PC-9 (cell line): ENCODE results near the gene ZNF423.

Experiments used
- CTCF ChIP-seq: fragments of 200-600 bp; sonication (generic); conservative IDR thresholded peaks from 2 replicates; pipeline ENCODE4 v1.6.1; 2017; ENCODE audit warnings: mixed run types, antibody characterized with exemption, mild to moderate bottlenecking, moderate library complexity
- EZH2 ChIP-seq: fragments of 200-600 bp; sonication (generic); IDR thresholded peaks from 2 replicates; pipeline ENCODE4 v1.8.0; 2017; ENCODE audit warnings: antibody characterized with exemption, low read depth

GRCh38 chr16:49830873-49831272, 25.0 kb downstream of the ZNF423 start:
- no peak for TF ChIP-seq CTCF
- no peak for TF ChIP-seq EZH2
